CD4-positive, alpha-beta T cell (primary cell): ENCODE data around the gene BLTP2. TPM values are rescaled to one million over a fixed set of nuclear protein-coding genes. Genes with fewer than 3 reads are reported as not detected.

Source experiments
- ATAC-seq: fragments of 200-7000 bp; cut with Tn5 transposase; one replicate; pipeline ENCODE4 v1.10.0; 2022; ENCODE audit warnings: mild to moderate bottlenecking; ENCODE audit not compliant: poor library complexity
- CTCF ChIA-PET: fragments of 350-600 bp; sonication (Branson Sonifier 250); formaldehyde crosslinking; loops from one replicate; lab custom pipeline; 2021; ENCODE audit warnings: antibody characterized with exemption, inconsistent platforms; lab: Charles Lee
- POLR2A ChIA-PET: fragments of 350-600 bp; sonication (Branson Sonifier 250); formaldehyde crosslinking; loops from one replicate; lab custom pipeline; 2021; ENCODE audit warnings: antibody characterized with exemption, inconsistent platforms; lab: Charles Lee
- DNase-seq, 14 experiments: peaks; one replicate each; pipeline ENCODE4 v3.0.0-alpha.2; 2013 to 2020; ENCODE audit warnings: mixed read lengths in 2 of 14
- H3K27ac ChIP-seq, 2 donors: one replicate each; pipeline versions ENCODE4 v1.5.1 to v1.7.0; 2013; ENCODE audit warnings: low read length in 2 of 2, low read depth in 1 of 2, mild to moderate bottlenecking in 1 of 2
- H3K27me3 ChIP-seq, 2 experiments: 1 replicate in 1 of 2; 2 replicates in 1 of 2; pipeline versions ENCODE4 v1.6.1 to v1.7.0; 2013; ENCODE audit warnings: low read length in 2 of 2, control low read depth in 1 of 2, mild to moderate bottlenecking in 1 of 2, moderate library complexity in 1 of 2; ENCODE audit not compliant: insufficient read depth in 2 of 2, control insufficient read depth in 1 of 2
- H3K36me3 ChIP-seq: one replicate; pipeline ENCODE4 v1.6.1; 2013; ENCODE audit warnings: low read length, control low read depth; ENCODE audit not compliant: insufficient read depth
- H3K4me1 ChIP-seq: one replicate; pipeline ENCODE4 v1.6.1; 2013; ENCODE audit warnings: low read length, control low read depth; ENCODE audit not compliant: insufficient read depth
- H3K4me3 ChIP-seq: one replicate; pipeline ENCODE4 v1.5.1; 2013; ENCODE audit warnings: mild to moderate bottlenecking, low read length, moderate library complexity
- H3K9me3 ChIP-seq, 2 experiments: 1 replicate in 1 of 2; 2 replicates in 1 of 2; pipeline versions ENCODE4 v1.6.1 to v1.7.0; 2013; ENCODE audit warnings: low read length in 2 of 2, mild to moderate bottlenecking in 2 of 2, control low read depth in 1 of 2, moderate library complexity in 1 of 2; ENCODE audit not compliant: control insufficient read depth in 1 of 2, insufficient read depth in 1 of 2
- H3K27ac Mint-ChIP-seq: one replicate; pipeline ENCODE4 v1.8.0; 2020; ENCODE audit warnings: mixed read lengths
- H3K27me3 Mint-ChIP-seq: one replicate; pipeline ENCODE4 v1.8.0; 2021; ENCODE audit warnings: mixed read lengths
- H3K36me3 Mint-ChIP-seq: one replicate; pipeline ENCODE4 v1.8.0; 2021; ENCODE audit warnings: low read depth, mixed read lengths
- H3K4me1 Mint-ChIP-seq: one replicate; pipeline ENCODE4 v1.8.0; 2021; ENCODE audit warnings: low read depth, mixed read lengths
- H3K4me3 Mint-ChIP-seq: one replicate; pipeline ENCODE4 v1.8.0; 2020; ENCODE audit warnings: mild to moderate bottlenecking, mixed read lengths
- H3K9me3 Mint-ChIP-seq: one replicate; pipeline ENCODE4 v1.8.0; 2020; ENCODE audit warnings: mixed read lengths
- intact Hi-C, 2 experiments: fragments of 100-400 bp; cut with DNase I in 1 of 2; cut with micrococcal nuclease in 1 of 2; formaldehyde crosslinking; loops; one replicate each; pipeline versions ENCODE4 v1.15.1 to v1.9.0; 2023 to 2025; cut with DNase I, micrococcal nuclease
- total RNA-seq, 174 experiments: library from RNA in 2 of 174; stranded (reverse) in 2 of 174; gene quantifications; one replicate each; pipeline ENCODE4 v1.2.3 and lab custom pipeline; 2021 to 2026
- TF ChIP-seq, protein P1 (sequence below): fragments of 200-600 bp; IDR thresholded peaks from one replicate; pipeline ENCODE4 v1.8.0; 2022; ENCODE audit warnings: antibody characterized with exemption, mild to moderate bottlenecking

BLTP2 gene
- total RNA-seq, 2 experiments from 2014 or later = 120 to 124 TPM

- ChIA-PET CTCF (no interaction called here), POLR2A (no interaction called here)
- H3K9me3 ChIP-seq = no peaks in the 10 kb centered on the region
- Mint-ChIP-seq H3K4me1 (peaks cover 4% of the 10 kb centered on the region), H3K36me3 (peaks cover 79% of the 10 kb centered on the region), H3K4me3 (no peak overlapping the region), H3K27ac (no peak overlapping the region), H3K9me3 (no peaks in the 10 kb centered on the region), H3K27me3 (no peaks in the 10 kb centered on the region)
- no peak for DNase-seq
- no peaks in the 10 kb centered on the region for H3K4me1 ChIP-seq
- TF ChIP-seq, protein P1, sequence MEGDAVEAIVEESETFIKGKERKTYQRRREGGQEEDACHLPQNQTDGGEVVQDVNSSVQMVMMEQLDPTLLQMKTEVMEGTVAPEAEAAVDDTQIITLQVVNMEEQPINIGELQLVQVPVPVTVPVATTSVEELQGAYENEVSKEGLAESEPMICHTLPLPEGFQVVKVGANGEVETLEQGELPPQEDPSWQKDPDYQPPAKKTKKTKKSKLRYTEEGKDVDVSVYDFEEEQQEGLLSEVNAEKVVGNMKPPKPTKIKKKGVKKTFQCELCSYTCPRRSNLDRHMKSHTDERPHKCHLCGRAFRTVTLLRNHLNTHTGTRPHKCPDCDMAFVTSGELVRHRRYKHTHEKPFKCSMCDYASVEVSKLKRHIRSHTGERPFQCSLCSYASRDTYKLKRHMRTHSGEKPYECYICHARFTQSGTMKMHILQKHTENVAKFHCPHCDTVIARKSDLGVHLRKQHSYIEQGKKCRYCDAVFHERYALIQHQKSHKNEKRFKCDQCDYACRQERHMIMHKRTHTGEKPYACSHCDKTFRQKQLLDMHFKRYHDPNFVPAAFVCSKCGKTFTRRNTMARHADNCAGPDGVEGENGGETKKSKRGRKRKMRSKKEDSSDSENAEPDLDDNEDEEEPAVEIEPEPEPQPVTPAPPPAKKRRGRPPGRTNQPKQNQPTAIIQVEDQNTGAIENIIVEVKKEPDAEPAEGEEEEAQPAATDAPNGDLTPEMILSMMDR = no peak
- no peak for ATAC-seq
- no peak overlapping the region for H3K4me3 ChIP-seq
- H3K27ac ChIP-seq = no peak overlapping the region
- H3K27me3 ChIP-seq = no peaks in the 10 kb centered on the region
- intact Hi-C loops = no loop called here
- H3K36me3 ChIP-seq = peaks cover 80% of the 10 kb centered on the region
Measured at GRCh38 chr17:28626818-28627217, 18.1 kb downstream of the BLTP2 start.

GRCh38 chr17:28624148-28624547, 20.8 kb downstream of the BLTP2 start:
- Mint-ChIP-seq H3K36me3 (peaks cover 92% of the 10 kb centered on the region), H3K27me3 (no peaks in the 10 kb centered on the region), H3K27ac (no peak overlapping the region), H3K4me1 (peaks cover 4% of the 10 kb centered on the region), H3K9me3 (no peaks in the 10 kb centered on the region), H3K4me3 (no peak overlapping the region)
- Histone ChIP-seq H3K9me3 (no peaks in the 10 kb centered on the region), H3K4me3 (no peak overlapping the region), H3K36me3 (peaks cover 82% of the 10 kb centered on the region), H3K27ac (no peak overlapping the region), H3K4me1 (no peaks in the 10 kb centered on the region), H3K27me3 (no peaks in the 10 kb centered on the region)
- intact Hi-C loops = no loop called here
- ChIA-PET POLR2A (interaction anchor here (1.1 kb wide), 1 partner anchor 9 kb away, joined by 3 read pairs; no protein-coding TSS in a partner anchor), CTCF (no interaction called here)
- ATAC-seq (no peak), DNase-seq (no peak)
- TF ChIP-seq, protein P1 = no peak

DNA sequence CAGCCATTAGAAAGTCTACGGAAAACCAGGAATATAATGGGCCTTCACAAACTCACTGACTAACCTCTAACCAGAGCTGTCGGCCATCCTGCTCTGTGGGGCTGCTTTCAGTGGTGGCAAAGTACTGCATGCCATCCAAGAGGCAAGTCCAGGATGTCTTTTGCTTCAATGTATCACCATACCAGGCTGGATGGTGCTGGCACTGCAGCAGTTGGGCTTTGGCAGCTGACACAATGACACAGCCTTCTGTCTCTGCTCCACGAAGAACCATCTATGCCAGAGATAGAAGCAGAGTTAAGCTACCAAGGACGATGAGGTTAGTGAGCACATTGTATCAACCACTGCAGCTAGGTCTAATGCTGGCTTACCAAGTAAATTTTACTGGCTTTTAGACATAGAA, 21.3 kb downstream of the BLTP2 start:
- no peaks in the 10 kb centered on the region for H3K9me3 ChIP-seq
- Mint-ChIP-seq H3K9me3 (no peaks in the 10 kb centered on the region), H3K27ac (no peak overlapping the region), H3K27me3 (no peaks in the 10 kb centered on the region), H3K36me3 (peaks cover 96% of the 10 kb centered on the region), H3K4me1 (peaks cover 4% of the 10 kb centered on the region), H3K4me3 (no peak overlapping the region)
- peaks cover 83% of the 10 kb centered on the region for H3K36me3 ChIP-seq
- intact Hi-C loops = no loop called here
- CTCF ChIA-PET = no interaction called here
- ATAC-seq (no peak), DNase-seq (no peak)
- POLR2A ChIA-PET = interaction anchor here (0.7 to 1.1 kb wide), 2 partner anchors 8 to 52 kb away, joined by 3 to 5 read pairs; partner anchors contain the start of gene PIGS
- H3K4me1 ChIP-seq = no peaks in the 10 kb centered on the region
- H3K27ac ChIP-seq = no peak overlapping the region
- no peak overlapping the region for H3K4me3 ChIP-seq
- TF ChIP-seq, protein P1 = no peak
- no peaks in the 10 kb centered on the region for H3K27me3 ChIP-seq
